Lower leg skin (tissue), 3 donors: ENCODE results near the gene CCDC85C.

Source experiments
- CTCF ChIP-seq, 3 donors: fragments of 450-650 bp; IDR thresholded peaks; one replicate each; pipeline ENCODE4 v1.5.1; 2016; ENCODE audit warnings: antibody characterized with exemption in 3 of 3, mild to moderate bottlenecking in 3 of 3, moderate library complexity in 2 of 3
- POLR2A ChIP-seq, 2 donors: fragments of 450-650 bp; IDR thresholded peaks; one replicate each; pipeline ENCODE4 v1.6.1; 2016 to 2017; ENCODE audit warnings: antibody characterized with exemption in 2 of 2, mild to moderate bottlenecking in 1 of 2, moderate library complexity in 1 of 2

- TF ChIP-seq CTCF (IDR thresholded peaks at IDR 0.05) (no peak), POLR2A (IDR thresholded peaks at IDR 0.05) (no peak)
These were observed 64.5 kb downstream of the CCDC85C start for GRCh38 chr14:99539491-99539890.
